ENCODE data around the gene IFITM10.

GRCh38 chr11:1733716-1734640 lies 16.4 kb downstream of the IFITM10 start:
- TF ChIP-seq, protein P1, sequence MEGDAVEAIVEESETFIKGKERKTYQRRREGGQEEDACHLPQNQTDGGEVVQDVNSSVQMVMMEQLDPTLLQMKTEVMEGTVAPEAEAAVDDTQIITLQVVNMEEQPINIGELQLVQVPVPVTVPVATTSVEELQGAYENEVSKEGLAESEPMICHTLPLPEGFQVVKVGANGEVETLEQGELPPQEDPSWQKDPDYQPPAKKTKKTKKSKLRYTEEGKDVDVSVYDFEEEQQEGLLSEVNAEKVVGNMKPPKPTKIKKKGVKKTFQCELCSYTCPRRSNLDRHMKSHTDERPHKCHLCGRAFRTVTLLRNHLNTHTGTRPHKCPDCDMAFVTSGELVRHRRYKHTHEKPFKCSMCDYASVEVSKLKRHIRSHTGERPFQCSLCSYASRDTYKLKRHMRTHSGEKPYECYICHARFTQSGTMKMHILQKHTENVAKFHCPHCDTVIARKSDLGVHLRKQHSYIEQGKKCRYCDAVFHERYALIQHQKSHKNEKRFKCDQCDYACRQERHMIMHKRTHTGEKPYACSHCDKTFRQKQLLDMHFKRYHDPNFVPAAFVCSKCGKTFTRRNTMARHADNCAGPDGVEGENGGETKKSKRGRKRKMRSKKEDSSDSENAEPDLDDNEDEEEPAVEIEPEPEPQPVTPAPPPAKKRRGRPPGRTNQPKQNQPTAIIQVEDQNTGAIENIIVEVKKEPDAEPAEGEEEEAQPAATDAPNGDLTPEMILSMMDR (IDR thresholded peaks at IDR 0.05), result no peak
- no peak for TF ChIP-seq POLR2A (IDR thresholded peaks at IDR 0.05)
